Measurements from ENCODE around the gene TTYH3.

GRCh38 chr7:2644220-2644561, 12.4 kb downstream of the TTYH3 start:
- TF ChIP-seq CTCF (IDR thresholded peaks at IDR 0.05) (no peak), POLR2A (IDR thresholded peaks at IDR 0.05) (no peak)
